GM21526 (cell line): ENCODE results near the gene PKD2.
A peak's percentile ranks its signal among the peaks of the same experiment; 100 is the strongest.

Experiments
- ATAC-seq: cut with Tn5 transposase; IDR thresholded peaks from one replicate; pipeline ENCODE4 v1.9.1; 2021; ENCODE audit warnings: moderate library complexity; ENCODE audit not compliant: unreplicated experiment, low FRiP score

The PKD2 gene

GRCh38 chr4:88060431-88060830 is 53.0 kb downstream of the PKD2 start:
- ATAC-seq, result no peak

- ATAC-seq, result no peak
These were observed 54.9 kb downstream of the PKD2 start for GRCh38 chr4:88062311-88062710.

- ATAC-seq, result no peak
These were observed 55.4 kb downstream of the PKD2 start for GRCh38 chr4:88062843-88063242.

GRCh38 chr4:88063634-88064296 is 56.3 kb downstream of the PKD2 start:
- no peak for ATAC-seq

GRCh38 chr4:88064410-88064809 is 57.0 kb downstream of the PKD2 start:
- no peak for ATAC-seq

- ATAC-seq, result no peak
These were observed 62.6 kb downstream of the PKD2 start for GRCh38 chr4:88070031-88070430.

GRCh38 chr4:88075336-88075735 is 67.9 kb downstream of the PKD2 start:
- no peak for ATAC-seq

GRCh38 chr4:88077911-88078524 is 70.6 kb downstream of the PKD2 start:
- no peak for ATAC-seq

GRCh38 chr4:88078579-88078978 is 71.1 kb downstream of the PKD2 start:
- ATAC-seq, result no peak

GRCh38 chr4:88080626-88081025 is 73.2 kb downstream of the PKD2 start:
- no peak for ATAC-seq

GRCh38 chr4:88087004-88087403 is 79.6 kb downstream of the PKD2 start:
- no peak for ATAC-seq

GRCh38 chr4:88090898-88091297 is 83.5 kb downstream of the PKD2 start:
- no peak for ATAC-seq

- no peak for ATAC-seq
These were observed 83.9 kb downstream of the PKD2 start for GRCh38 chr4:88091378-88091777.

- no peak for ATAC-seq
These were observed 86.4 kb downstream of the PKD2 start for GRCh38 chr4:88093874-88094273.

GRCh38 chr4:88097301-88097700 is 89.9 kb downstream of the PKD2 start:
- ATAC-seq, result no peak

GRCh38 chr4:88097781-88098180 is 90.3 kb downstream of the PKD2 start:
- ATAC-seq, result no peak

GRCh38 chr4:88098993-88099752 is 91.7 kb downstream of the PKD2 start:
- peak; percentile 41 for ATAC-seq

- no peak for ATAC-seq
These were observed 93.7 kb downstream of the PKD2 start for GRCh38 chr4:88101165-88101564.

GRCh38 chr4:88102026-88102425 is 94.6 kb downstream of the PKD2 start:
- ATAC-seq, result no peak

GRCh38 chr4:88104902-88105610 is 97.6 kb downstream of the PKD2 start:
- no peak for ATAC-seq

- ATAC-seq, result no peak
These were observed 98.8 kb downstream of the PKD2 start for GRCh38 chr4:88106205-88106604.
